ES-I3 (cell line): ENCODE data around the gene CYP4B1.

Experiments
- H3K36me3 ChIP-seq: 2 replicates; pipeline ENCODE4 v1.6.1; 2013; ENCODE audit warnings: mild to moderate bottlenecking, low read length, control low read depth, moderate library complexity; ENCODE audit not compliant: insufficient read depth
- H3K4me1 ChIP-seq: 2 replicates; pipeline ENCODE4 v1.6.1; 2013; ENCODE audit warnings: mild to moderate bottlenecking, control low read depth, low read length; ENCODE audit not compliant: insufficient read depth
- H3K9ac ChIP-seq: 2 replicates; pipeline ENCODE4 v1.6.1; 2013; ENCODE audit warnings: low read depth, mild to moderate bottlenecking, low read length, moderate library complexity
- H3K9me3 ChIP-seq: 2 replicates; pipeline ENCODE4 v1.6.1; 2013; ENCODE audit warnings: mild to moderate bottlenecking, low read length, moderate library complexity; ENCODE audit not compliant: control insufficient read depth, insufficient read depth

The CYP4B1 gene

DNA sequence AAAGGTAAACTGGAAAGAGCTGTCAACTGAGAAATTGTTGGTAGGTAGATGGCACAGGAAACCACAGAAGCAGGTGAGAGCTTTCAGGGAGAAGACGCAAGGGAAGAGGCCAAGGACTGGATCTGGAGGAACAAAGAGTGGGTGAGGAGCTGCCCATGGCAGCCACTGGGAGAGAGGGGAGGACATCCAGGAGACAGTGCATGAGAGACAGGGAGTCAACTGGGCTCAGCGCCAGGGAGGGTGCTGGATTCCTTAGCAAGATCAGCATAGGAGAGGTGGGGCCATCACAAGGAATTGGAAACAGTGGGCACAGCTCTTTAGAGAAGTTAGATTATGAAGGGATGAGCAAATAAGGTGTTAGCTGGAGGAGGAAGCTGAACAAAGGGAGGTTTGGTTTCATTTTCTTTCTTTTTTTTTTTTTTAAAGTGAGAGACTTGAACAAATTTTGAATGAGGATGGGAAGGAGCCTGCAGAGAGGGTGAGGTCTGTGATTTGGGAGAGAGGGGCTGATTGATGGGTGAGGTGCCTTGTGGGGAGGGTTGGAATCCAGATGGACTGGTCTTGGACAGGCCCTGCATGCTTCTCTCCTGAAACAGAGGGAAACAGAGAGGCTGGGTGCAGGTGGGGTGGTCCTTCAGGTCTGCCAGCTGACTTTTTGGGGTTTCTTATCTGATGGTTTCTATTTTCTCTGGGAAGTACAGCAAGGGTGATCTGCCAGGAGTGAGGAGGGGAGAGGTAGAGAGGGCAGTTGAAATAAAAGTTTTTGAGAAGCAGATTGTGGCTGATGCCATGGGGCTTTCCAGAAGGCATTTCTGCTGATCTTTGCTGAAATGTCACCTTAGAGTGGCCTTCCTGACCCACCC lies 5.4 kb downstream of the CYP4B1 start:
- no peak overlapping the region for H3K9ac ChIP-seq
- H3K4me1 ChIP-seq: no peaks in the 10 kb centered on the region
- no peaks in the 10 kb centered on the region for H3K36me3 ChIP-seq
- H3K9me3 ChIP-seq: no peaks in the 10 kb centered on the region

DNA sequence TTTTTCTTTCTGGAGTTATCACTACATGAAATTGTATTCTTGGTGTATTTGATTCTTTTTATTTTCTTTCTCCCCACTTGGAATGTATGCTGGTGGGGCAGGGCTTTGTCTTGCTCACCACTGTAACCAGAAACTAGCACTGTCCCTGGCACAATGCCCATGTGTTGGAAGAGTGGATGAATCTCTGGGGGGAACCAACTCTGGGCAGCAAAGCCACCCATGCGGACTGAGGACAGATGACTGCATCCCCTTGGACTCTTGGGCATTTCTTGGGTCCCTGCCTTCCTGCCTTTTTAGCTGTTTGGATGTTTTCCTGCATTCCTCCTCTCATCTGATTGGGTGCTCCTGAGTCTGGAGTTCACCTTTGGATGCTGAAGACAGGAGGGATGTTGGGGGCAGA lies 6.1 kb downstream of the CYP4B1 start:
- Histone ChIP-seq H3K4me1 (no peaks in the 10 kb centered on the region), H3K36me3 (no peaks in the 10 kb centered on the region), H3K9me3 (no peaks in the 10 kb centered on the region), H3K9ac (no peak overlapping the region)

DNA sequence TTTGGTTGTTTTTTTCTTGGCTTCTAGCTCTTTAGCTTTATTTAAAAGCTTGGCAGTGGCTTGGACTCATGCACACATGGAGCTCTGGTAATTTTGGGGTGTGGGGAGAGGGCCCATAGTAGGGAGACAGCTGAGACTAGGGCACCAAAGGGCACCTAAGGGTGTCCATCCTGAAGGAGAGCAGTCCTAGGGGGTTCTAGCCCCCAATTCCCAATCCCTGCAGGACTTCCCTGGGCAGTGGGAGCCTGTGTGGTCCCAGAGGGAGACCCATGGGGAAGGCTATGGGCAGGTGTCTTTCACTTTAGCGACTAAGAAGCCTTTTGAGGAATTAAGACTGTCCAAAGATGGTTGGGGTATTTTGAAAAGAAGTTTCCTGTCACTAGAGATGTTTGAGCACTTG lies 6.9 kb downstream of the CYP4B1 start:
- Histone ChIP-seq H3K4me1 (no peaks in the 10 kb centered on the region), H3K36me3 (no peaks in the 10 kb centered on the region), H3K9ac (no peak overlapping the region), H3K9me3 (no peaks in the 10 kb centered on the region)

DNA sequence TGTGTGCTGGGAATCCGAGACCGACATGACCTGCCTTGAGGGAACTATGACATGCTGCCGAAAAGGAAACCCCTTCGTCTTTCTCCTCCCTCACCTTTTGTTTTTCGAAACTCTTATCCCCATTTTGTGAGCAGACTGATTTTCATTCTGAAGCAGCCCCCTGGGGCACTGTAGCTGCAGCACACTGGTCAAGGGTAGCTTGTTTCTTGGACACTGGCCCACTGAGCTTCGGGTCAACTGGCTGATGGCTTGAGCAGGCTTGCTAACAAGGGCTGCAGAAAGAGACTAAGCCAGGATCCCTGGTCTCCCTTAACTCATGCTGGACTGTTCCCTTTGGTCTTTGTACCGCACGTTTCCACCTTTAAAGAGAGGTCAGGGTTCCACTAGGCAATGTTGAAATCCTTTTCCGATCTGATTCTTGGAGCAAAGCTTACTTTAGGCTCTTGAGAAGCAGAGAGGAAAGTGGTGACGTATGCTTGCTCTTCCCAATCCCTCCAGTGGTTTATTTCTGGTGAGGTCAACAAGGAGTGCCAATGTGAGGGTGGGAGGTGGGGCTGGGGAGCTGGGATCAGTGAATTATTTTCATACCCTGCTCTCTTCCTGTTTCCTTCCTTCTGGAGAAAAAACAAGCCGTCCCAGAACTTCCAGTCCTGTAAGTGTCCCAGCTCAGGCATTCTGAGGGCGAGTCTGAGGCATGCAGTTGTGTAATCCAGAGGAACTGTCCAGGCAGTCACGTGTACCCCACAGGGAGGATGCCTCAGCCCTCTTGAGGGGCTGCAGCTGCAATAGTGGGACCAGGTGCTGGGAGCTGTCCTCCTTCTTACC lies 7.6 kb downstream of the CYP4B1 start:
- Histone ChIP-seq H3K36me3 (no peaks in the 10 kb centered on the region), H3K4me1 (no peaks in the 10 kb centered on the region), H3K9ac (no peak overlapping the region), H3K9me3 (no peaks in the 10 kb centered on the region)

DNA sequence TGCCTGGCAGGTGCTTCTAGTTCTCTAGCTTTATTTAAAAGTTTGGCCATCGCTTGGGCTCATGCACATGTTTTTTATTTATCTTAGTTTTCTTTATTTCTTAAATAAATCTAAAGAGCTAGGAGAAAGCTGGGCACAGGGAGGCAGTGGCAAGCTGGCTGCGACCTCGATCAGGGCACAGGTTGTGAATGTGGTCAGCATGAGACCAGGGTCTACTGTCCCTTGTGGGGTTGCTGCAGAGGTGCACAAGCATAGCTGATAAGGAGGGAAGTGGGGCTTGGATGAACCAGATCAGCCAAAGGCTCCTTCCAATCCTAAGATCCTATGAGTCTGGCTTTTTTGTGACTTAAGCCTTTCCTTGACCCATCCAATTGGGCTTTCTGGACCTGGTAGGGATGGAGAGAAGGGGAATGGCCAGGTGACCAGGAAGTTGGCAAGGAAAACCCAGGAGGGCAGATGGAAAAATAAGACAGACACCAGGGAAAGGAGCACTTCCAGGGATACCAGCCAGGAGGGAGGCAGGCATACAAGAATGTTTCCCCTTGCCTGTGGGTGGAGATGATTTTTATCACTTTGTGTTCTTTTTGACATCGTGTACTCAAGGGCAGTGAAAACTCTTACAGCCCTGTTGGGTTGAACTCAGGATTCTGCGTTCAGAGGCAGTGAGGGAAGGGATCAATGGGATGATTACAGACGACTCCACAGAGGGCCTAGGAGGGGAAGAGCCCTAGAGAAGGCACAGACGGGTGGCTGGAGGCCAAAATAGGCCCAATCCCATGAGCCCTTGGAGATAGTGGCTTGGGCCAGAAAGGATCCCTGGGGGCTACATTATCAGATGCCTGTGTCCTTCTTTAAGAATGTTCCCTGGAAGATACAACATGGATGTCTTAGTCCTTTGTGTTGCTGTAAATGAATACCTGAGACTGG lies 8.5 kb downstream of the CYP4B1 start:
- Histone ChIP-seq H3K9me3 (no peaks in the 10 kb centered on the region), H3K4me1 (no peaks in the 10 kb centered on the region), H3K36me3 (no peaks in the 10 kb centered on the region), H3K9ac (no peak overlapping the region)

DNA sequence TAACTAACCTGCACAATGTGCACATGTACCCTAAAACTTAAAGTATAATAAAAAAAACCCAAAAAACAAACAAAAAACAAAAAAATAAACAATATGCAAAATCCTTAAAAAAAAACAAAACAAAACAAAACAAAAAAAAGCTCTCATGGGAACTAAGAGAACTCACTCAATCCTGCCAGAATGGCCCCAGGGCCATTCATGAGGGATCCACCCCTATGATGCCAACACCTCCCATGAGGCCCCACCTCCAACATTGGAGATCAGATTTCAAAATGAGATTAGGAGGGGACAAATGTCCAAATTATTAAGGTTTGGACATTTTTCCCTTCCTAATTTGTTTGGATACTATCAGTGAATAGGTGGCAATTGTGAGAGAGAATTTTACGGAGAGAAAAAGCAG lies 10.2 kb downstream of the CYP4B1 start:
- Histone ChIP-seq H3K9ac (no peak overlapping the region), H3K36me3 (no peaks in the 10 kb centered on the region), H3K4me1 (no peaks in the 10 kb centered on the region), H3K9me3 (no peaks in the 10 kb centered on the region)

DNA sequence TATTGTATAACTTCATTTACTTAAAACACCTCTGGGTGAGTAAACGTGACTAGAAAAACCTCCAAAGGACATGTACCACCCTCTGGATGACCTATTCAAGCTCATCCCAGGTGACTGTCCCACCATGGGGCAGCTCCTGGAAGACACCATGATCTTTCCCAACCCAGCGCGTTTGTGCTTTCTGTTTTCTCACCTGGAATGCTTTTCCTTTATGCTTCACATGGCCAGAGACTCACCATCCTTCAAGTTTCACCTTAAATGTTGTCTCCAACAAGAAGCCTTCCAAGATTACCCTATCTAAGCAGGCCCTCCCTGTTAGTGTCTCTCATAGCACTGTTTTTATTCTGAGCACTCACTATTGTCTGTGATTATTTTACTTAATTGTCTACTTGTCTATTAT lies 11.1 kb downstream of the CYP4B1 start:
- no peaks in the 10 kb centered on the region for H3K4me1 ChIP-seq
- no peak overlapping the region for H3K9ac ChIP-seq
- no peaks in the 10 kb centered on the region for H3K36me3 ChIP-seq
- no peaks in the 10 kb centered on the region for H3K9me3 ChIP-seq

DNA sequence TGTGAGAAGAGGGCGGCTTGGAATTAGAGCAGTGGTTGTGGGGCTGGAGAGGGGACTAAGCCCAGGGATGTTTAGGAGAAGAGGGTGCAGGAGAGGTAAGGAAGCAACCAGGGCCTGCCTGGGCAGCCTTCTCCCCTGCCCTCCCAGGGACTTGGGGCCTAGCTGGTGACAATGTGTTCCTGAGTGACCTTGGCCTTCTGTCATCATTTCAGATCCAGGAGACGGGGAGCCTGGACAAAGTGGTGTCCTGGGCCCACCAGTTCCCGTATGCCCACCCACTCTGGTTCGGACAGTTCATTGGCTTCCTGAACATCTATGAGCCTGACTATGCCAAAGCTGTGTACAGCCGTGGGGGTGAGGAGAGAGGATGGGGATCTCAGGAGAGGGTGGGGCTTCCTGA lies 11.8 kb downstream of the CYP4B1 start:
- Histone ChIP-seq H3K9me3 (no peaks in the 10 kb centered on the region), H3K36me3 (no peaks in the 10 kb centered on the region), H3K9ac (no peak overlapping the region), H3K4me1 (no peaks in the 10 kb centered on the region)

DNA sequence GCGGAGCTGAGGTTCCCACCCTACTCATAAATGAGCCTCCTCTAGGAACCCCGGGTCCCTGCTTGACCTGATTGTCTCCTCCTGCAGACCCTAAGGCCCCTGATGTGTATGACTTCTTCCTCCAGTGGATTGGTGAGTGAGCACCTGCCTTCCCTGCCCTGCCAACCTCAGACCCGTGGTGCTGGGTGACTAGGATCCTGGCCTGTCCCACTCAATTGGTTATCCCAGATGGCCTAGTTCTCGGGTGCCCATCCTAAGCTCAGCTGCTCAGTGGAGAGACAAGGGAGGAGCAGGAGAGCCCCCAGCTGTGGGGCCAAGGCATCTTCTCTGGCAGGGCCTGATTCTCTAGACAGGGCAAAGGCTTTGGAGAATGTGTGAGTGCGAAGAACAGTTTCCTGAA lies 12.2 kb downstream of the CYP4B1 start:
- no peaks in the 10 kb centered on the region for H3K4me1 ChIP-seq
- no peaks in the 10 kb centered on the region for H3K9me3 ChIP-seq
- H3K9ac ChIP-seq: no peak overlapping the region
- H3K36me3 ChIP-seq: no peaks in the 10 kb centered on the region

DNA sequence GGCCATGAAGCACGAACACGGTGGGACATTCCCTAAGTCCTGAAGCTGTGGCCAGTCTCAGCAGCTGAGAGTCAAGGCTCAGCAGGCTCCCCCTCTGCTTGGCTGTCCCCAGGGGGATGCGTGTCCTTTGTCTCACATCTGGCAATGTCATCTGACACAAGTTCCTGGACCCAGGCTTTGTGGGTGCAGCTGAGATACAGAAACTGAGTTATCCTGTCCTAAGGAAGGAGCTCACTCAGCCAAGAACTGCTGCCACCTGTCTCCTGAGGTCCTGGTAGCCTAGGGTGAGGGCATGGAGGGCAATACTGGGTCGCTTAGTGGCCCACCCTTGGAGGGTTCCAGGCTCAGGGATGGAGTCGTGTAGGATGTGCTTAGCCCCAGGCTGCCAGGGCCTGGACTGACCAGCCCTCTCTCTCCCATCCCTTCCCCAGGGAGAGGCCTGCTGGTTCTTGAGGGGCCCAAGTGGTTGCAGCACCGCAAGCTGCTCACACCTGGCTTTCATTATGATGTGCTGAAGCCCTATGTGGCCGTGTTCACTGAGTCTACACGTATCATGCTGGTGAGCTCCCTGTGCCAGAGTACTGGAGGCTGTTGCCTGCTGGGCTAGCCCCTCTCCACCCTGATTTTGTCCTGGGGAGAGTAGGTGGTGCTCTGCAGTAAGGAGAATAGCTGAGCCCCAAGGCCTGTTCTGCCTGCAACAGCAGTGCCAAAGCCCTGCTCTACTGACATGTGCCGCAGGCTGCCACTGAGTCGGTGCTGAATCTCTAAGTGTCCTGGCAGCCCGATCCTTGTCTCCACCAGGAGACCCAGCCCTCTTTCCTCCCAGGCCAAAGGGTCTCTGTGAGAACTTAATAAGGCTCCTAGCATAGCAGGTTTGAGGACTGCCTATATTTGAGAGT lies 13.5 kb downstream of the CYP4B1 start:
- H3K9ac ChIP-seq: no peak overlapping the region
- H3K4me1 ChIP-seq: no peaks in the 10 kb centered on the region
- no peaks in the 10 kb centered on the region for H3K36me3 ChIP-seq
- H3K9me3 ChIP-seq: no peaks in the 10 kb centered on the region

DNA sequence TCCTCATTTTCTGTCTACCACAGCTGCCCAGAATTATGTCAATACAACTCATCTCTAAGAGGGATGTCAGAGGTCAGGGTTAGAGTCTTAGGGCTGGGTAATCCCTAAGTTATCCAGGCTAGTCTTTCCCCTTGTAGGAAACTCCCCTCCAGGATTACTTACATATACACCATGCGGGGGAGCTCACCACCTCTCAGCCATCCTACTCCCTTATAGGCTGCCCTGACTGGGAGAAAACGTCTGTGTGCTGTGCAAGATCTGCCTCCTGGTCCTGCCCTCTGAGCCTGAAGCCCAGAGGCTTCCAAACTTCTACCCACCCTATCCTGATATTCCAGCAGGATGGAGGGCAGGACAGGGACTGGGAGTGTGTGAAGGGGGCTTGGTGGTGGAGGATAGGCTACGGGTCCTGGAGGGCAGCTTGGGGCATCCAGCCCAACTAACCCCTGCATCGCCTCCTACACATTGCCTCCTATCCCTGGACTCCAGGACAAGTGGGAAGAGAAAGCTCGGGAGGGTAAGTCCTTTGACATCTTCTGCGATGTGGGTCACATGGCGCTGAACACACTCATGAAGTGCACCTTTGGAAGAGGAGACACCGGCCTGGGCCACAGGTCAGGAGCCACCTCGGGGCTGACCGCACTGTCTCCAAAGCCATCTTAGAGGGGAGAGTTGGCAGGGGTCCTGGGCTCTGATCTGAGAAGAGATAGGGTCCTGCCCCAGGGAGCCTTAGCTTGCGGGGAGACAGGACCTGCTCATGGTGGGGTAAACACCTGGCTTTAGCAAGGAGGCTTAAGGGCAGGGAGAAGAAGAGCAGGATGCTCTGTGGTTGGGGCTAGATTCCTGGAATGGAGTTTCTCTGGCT lies 14.4 kb downstream of the CYP4B1 start:
- no peaks in the 10 kb centered on the region for H3K9me3 ChIP-seq
- H3K4me1 ChIP-seq: no peaks in the 10 kb centered on the region
- no peak overlapping the region for H3K9ac ChIP-seq
- no peaks in the 10 kb centered on the region for H3K36me3 ChIP-seq

DNA sequence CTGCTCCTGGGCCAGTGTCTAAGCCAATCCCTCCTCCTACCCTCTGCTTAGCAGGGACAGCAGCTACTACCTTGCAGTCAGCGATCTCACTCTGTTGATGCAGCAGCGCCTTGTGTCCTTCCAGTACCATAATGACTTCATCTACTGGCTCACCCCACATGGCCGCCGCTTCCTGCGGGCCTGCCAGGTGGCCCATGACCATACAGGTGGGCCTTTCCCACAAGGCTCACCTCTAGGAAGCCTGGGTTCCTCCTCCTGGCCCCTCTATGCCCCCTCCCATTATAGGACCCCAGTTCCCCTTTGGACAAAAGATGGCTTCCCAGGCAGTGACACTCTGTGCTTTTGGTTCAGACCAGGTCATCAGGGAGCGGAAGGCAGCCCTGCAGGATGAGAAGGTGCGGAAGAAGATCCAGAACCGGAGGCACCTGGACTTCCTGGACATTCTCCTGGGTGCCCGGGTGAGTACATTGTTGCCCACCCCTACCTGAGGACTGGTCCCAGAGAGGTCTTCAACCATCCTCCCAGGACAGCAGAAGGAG lies 15.1 kb downstream of the CYP4B1 start:
- no peaks in the 10 kb centered on the region for H3K9me3 ChIP-seq
- H3K9ac ChIP-seq: no peak overlapping the region
- H3K36me3 ChIP-seq: no peaks in the 10 kb centered on the region
- no peaks in the 10 kb centered on the region for H3K4me1 ChIP-seq

DNA sequence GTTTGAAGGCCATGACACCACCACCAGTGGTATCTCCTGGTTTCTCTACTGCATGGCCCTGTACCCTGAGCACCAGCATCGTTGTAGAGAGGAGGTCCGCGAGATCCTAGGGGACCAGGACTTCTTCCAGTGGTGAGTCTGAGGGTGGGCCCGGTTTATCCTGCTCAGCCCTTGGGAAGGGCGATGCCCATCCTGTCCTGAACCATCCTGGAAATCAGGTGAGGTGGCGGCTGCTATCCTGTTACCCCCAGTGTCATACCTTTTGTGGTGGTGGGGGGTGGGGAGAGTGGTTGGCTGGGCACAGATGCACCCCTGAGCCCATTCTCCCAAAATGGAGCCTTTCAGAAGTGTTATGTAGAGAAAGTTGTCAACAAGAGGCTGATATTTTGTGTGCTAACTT lies 16.3 kb downstream of the CYP4B1 start:
- H3K9ac ChIP-seq: no peak overlapping the region
- H3K4me1 ChIP-seq: no peaks in the 10 kb centered on the region
- no peaks in the 10 kb centered on the region for H3K9me3 ChIP-seq
- no peaks in the 10 kb centered on the region for H3K36me3 ChIP-seq
